ENCODE results near the gene CDKN2AIP.

- no peak for TF ChIP-seq CTCF (IDR thresholded peaks at IDR 0.05; ENCODE audit: low read length)
- no peak for TF ChIP-seq EZH2 (IDR thresholded peaks at IDR 0.05; ENCODE audit: borderline replicate concordance, low read length)
Measured at GRCh38 chr4:183437452-183437851, 7.0 kb upstream of the CDKN2AIP start.

Data from OCI-LY1 (cell line).